OCI-LY3 (cell line): ENCODE data around the gene PPFIA3.

ENCODE experiments used
- H2AFZ ChIP-seq: fragments of 200-600, 300-600 bp; shearing (Covaris generic); 2 replicates; pipeline ENCODE4 v1.6.0; 2014; ENCODE audit warnings: antibody characterized with exemption, low read depth, low read length
- H3K27ac ChIP-seq: fragments of 200-600, 300-600 bp; sonication (generic); 2 replicates; pipeline ENCODE4 v1.5.1; 2014; ENCODE audit warnings: mild to moderate bottlenecking, low read length, moderate library complexity, mixed read lengths
- H3K27me3 ChIP-seq: fragments of 200-600, 300-600 bp; sonication (generic); 2 replicates; pipeline ENCODE4 v1.6.1; 2014; ENCODE audit warnings: low read depth, low read length, mixed read lengths
- H3K36me3 ChIP-seq: fragments of 200-600, 300-600 bp; sonication (generic); replicated peaks from 2 replicates; pipeline ENCODE3; 2014; ENCODE audit warnings: low read depth, low read length, mixed read lengths
- H3K4me1 ChIP-seq: fragments of 300-600, 200-600 bp; sonication (generic); 2 replicates; pipeline ENCODE4 v1.6.1; 2014; ENCODE audit warnings: low read length, mixed read lengths
- H3K4me2 ChIP-seq: fragments of 200-600, 300-600 bp; sonication (generic); 2 replicates; pipeline ENCODE4 v1.6.1; 2014; ENCODE audit warnings: low read length, mixed read lengths
- H3K4me3 ChIP-seq: fragments of 300-600, 200-600 bp; sonication (generic); 2 replicates; pipeline ENCODE4 v1.5.1; 2014; ENCODE audit warnings: antibody characterized with exemption, mild to moderate bottlenecking, low read length, moderate library complexity
- H3K79me2 ChIP-seq: fragments of 300-600, 200-600 bp; shearing (Covaris generic); 2 replicates; pipeline ENCODE4 v1.6.1; 2014; ENCODE audit warnings: mild to moderate bottlenecking, low read length, mixed read lengths
- H3K9ac ChIP-seq: fragments of 300-600, 200-600 bp; shearing (Covaris generic); 2 replicates; pipeline ENCODE4 v1.6.0; 2014; ENCODE audit warnings: mild to moderate bottlenecking, low read length, moderate library complexity
- H3K9me3 ChIP-seq: fragments of 200-600, 300-600 bp; shearing (Covaris generic); 2 replicates; pipeline ENCODE4 v1.6.1; 2014; ENCODE audit warnings: low read length, mixed read lengths; ENCODE audit not compliant: insufficient read depth
- H4K20me1 ChIP-seq: fragments of 200-600, 300-600 bp; sonication (generic); 2 replicates; pipeline ENCODE4 v1.6.1; 2016; ENCODE audit warnings: low read length, mixed read lengths; ENCODE audit not compliant: insufficient read depth
- CTCF ChIP-seq: fragments of 200-600, 300-600 bp; sonication (generic); IDR thresholded peaks from 2 replicates; pipeline ENCODE4 v1.5.1; 2014; ENCODE audit warnings: antibody characterized with exemption, low read length, low read depth
- EZH2phosphoT487 ChIP-seq: fragments of 200-600 bp; shearing (Covaris generic); IDR thresholded peaks from 2 replicates; pipeline ENCODE4 v1.6.1; 2018; ENCODE audit warnings: antibody characterized with exemption, mixed run types, low read depth

Gene PPFIA3

GRCh38 chr19:49165865-49166301 lies 46.5 kb downstream of the PPFIA3 start:
- Histone ChIP-seq H2AFZ (no peak overlapping the region), H4K20me1 (no peaks in the 10 kb centered on the region), H3K4me1 (peaks cover 11% of the 10 kb centered on the region), H3K4me2 (no peak overlapping the region), H3K27ac (no peak overlapping the region), H3K4me3 (no peak overlapping the region), H3K9ac (no peak overlapping the region), H3K9me3 (no peaks in the 10 kb centered on the region), H3K27me3 (peaks cover 20% of the 10 kb centered on the region), H3K36me3 (no peaks in the 10 kb centered on the region), H3K79me2 (no peaks in the 10 kb centered on the region)
- no peak for TF ChIP-seq CTCF
- no peak for TF ChIP-seq EZH2phosphoT487

DNA sequence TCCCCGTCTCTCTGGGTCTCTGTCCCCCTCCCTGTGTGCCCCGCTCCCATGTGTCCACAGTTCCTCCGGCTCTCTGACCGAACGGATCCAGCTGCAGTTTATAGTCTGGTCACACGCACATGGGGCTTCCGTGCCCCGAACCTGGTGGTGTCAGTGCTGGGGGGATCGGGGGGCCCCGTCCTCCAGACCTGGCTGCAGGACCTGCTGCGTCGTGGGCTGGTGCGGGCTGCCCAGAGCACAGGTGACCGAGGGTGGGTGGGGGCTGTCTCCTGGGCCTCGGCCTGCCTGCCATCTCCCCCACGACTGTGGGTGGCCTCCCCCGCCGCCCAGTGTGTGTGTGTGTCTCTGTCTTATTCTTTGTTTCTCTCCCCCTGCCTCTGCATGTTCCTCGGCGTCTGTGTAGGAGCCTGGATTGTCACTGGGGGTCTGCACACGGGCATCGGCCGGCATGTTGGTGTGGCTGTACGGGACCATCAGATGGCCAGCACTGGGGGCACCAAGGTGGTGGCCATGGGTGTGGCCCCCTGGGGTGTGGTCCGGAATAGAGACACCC lies 48.6 kb downstream of the PPFIA3 start:
- H4K20me1 ChIP-seq = no peaks in the 10 kb centered on the region

GRCh38 chr19:49168421-49168820 lies 49.1 kb downstream of the PPFIA3 start:
- Histone ChIP-seq H3K4me1 (peaks cover 13% of the 10 kb centered on the region), H2AFZ (no peak overlapping the region), H3K27me3 (peaks cover 21% of the 10 kb centered on the region), H3K4me2 (no peak overlapping the region), H3K27ac (no peak overlapping the region), H3K36me3 (no peaks in the 10 kb centered on the region), H4K20me1 (no peaks in the 10 kb centered on the region), H3K9ac (no peak overlapping the region), H3K9me3 (no peaks in the 10 kb centered on the region), H3K4me3 (no peak overlapping the region), H3K79me2 (no peaks in the 10 kb centered on the region)
- TF ChIP-seq EZH2phosphoT487 = no peak
- TF ChIP-seq CTCF = no peak

More for the DNA sequence above, 48.6 kb downstream of the PPFIA3 start:
- TF ChIP-seq EZH2phosphoT487 = no peak
- TF ChIP-seq CTCF = no peak
- Histone ChIP-seq H2AFZ (no peak overlapping the region), H3K36me3 (no peaks in the 10 kb centered on the region), H3K27ac (no peak overlapping the region), H3K4me1 (peaks cover 13% of the 10 kb centered on the region), H3K9me3 (no peaks in the 10 kb centered on the region), H3K4me3 (no peak overlapping the region), H3K79me2 (no peaks in the 10 kb centered on the region), H3K27me3 (peaks cover 22% of the 10 kb centered on the region), H3K4me2 (no peak overlapping the region), H3K9ac (no peak overlapping the region)

DNA sequence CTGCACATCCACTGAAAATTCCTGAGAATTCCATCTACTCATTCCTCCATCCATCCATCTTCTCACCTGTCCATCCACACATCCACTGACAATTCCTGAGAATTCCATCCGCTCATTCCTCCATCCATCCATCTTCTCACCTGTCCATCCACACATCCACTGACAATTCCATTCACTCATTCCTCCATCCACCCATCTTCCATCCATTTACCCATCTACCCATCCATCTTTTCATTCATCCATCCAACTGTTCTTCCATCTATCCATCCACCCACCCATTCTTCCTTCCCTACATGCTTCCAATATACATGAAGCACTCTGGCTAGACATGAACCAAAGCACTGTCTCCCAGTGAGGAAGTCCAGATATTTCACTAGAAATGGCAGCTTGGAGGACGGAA lies 53.9 kb downstream of the PPFIA3 start:
- no peak overlapping the region for H2AFZ ChIP-seq
- H3K4me1 ChIP-seq = peaks cover 18% of the 10 kb centered on the region
- H3K36me3 ChIP-seq = no peaks in the 10 kb centered on the region
- H3K4me3 ChIP-seq = no peak overlapping the region
- no peak for TF ChIP-seq CTCF
- TF ChIP-seq EZH2phosphoT487 = no peak
- no peaks in the 10 kb centered on the region for H3K9me3 ChIP-seq
- H4K20me1 ChIP-seq = no peaks in the 10 kb centered on the region
- H3K4me2 ChIP-seq = no peak overlapping the region
- H3K27ac ChIP-seq = no peak overlapping the region
- no peak overlapping the region for H3K9ac ChIP-seq
- H3K79me2 ChIP-seq = no peaks in the 10 kb centered on the region
- peaks cover 11% of the 10 kb centered on the region; the same call in 1 of the 2 replicates for H3K27me3 ChIP-seq
